Measurements from ENCODE around the gene RNU5B-1. TPM values are rescaled to one million over a fixed set of nuclear protein-coding genes. Genes with fewer than 3 reads are reported as not detected.

Gene RNU5B-1
- total RNA-seq, 2 experiments from 2014 or later: 23.7 to 34.8 TPM

DNA sequence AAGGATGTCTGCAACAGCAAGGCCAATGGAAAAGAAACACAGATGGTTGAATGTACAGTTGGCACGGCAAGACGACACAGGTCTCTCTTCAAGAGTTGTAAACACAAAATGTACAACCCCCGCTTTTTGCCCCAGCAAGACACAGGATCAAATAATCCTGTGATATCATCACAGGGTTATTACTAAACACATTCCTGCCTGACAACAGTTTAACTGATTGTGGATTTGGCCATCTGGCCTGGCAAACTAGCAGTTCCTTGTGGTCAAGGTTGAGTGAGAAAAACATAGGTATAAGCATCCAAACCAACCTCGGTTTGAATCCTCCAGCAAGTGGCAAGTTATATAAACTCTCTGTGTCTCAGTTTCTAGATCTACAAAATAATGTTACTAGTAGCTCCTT, 41.2 kb upstream of the RNU5B-1 start:
- ChIA-PET CTCF (no interaction called here), POLR2A (no interaction called here)
- no peak overlapping the region for H3K4me3 Mint-ChIP-seq
- Histone ChIP-seq H3K36me3 (ENCODE audit: insufficient read depth, low read length) (peaks cover 62% of the 10 kb centered on the region), H3K4me1 (ENCODE audit: insufficient read depth, low read length) (no peaks in the 10 kb centered on the region), H3K9me3 (ENCODE audit: control insufficient read depth in 1 of 2, insufficient read depth in 1 of 2, low read length in 2 of 2) (no peaks in the 10 kb centered on the region), H3K27me3 (ENCODE audit: control insufficient read depth in 1 of 2, insufficient read depth in 2 of 2, low read length in 2 of 2) (no peaks in the 10 kb centered on the region), H3K4me3 (ENCODE audit: low read length) (no peak overlapping the region), H3K27ac (ENCODE audit: low read depth in 1 of 2, low read length in 2 of 2) (no peak overlapping the region)
- no peaks in the 10 kb centered on the region for H3K4me1 Mint-ChIP-seq (ENCODE audit: low read depth)
- no peaks in the 10 kb centered on the region for H3K9me3 Mint-ChIP-seq
- no peaks in the 10 kb centered on the region for H3K27me3 Mint-ChIP-seq
- ATAC-seq (ENCODE audit: poor library complexity): no peak
- no peak for DNase-seq
- no peak overlapping the region for H3K27ac Mint-ChIP-seq
- intact Hi-C loops (cut with DNase I, micrococcal nuclease): no loop called here
- TF ChIP-seq, protein P1, sequence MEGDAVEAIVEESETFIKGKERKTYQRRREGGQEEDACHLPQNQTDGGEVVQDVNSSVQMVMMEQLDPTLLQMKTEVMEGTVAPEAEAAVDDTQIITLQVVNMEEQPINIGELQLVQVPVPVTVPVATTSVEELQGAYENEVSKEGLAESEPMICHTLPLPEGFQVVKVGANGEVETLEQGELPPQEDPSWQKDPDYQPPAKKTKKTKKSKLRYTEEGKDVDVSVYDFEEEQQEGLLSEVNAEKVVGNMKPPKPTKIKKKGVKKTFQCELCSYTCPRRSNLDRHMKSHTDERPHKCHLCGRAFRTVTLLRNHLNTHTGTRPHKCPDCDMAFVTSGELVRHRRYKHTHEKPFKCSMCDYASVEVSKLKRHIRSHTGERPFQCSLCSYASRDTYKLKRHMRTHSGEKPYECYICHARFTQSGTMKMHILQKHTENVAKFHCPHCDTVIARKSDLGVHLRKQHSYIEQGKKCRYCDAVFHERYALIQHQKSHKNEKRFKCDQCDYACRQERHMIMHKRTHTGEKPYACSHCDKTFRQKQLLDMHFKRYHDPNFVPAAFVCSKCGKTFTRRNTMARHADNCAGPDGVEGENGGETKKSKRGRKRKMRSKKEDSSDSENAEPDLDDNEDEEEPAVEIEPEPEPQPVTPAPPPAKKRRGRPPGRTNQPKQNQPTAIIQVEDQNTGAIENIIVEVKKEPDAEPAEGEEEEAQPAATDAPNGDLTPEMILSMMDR (IDR thresholded peaks at IDR 0.05): no peak
- H3K36me3 Mint-ChIP-seq (ENCODE audit: low read depth): peaks cover 80% of the 10 kb centered on the region

DNA sequence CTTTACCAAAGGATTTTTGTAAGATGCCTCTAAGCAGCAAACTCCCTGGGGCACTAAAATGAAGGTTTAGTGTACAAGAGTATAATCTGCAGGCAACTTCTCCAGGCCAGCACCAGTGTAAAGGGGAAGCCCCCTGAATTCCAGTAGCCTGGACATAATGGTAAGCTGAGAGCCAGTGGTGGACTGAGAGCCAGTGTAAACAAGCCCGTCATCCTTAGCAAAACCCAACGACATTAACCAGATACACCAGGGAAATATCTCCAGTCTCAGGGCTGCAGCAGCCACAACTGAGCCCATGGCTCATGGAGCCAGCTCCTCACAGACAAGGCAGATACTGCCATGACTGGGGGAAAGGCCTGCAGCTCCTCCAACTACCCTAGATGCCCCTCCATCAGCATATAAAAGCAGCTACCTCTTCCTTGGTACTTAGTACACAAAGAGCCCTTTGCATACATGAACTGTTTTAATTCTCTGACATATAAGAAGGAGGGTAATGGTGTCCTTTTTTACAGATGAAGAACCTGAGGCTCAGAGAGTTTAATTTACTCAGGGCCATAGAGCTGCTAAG, 39.5 kb upstream of the RNU5B-1 start:
- POLR2A ChIA-PET: no interaction called here
- no peaks in the 10 kb centered on the region for H3K9me3 Mint-ChIP-seq
- H3K36me3 Mint-ChIP-seq (ENCODE audit: low read depth): peaks cover 69% of the 10 kb centered on the region

DNA sequence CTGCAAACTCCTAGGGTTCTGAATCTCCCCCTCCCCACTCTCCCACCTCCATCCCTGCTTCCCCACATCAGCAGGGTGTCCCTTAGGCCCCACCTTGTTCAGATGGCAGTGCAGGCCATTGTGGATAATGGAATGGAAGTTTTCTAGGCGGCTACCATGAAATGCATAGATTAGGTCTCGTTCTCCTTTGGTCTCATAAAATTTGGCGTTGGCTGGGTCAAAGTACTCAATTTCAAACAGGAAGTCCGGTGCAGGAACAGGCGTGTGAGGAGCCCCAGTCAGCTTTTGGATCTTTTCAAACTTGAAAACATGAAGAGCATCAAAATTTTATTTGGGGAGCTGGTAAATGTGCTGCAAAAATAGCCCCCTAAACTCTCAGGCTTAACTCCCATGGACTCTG, 38.0 kb upstream of the RNU5B-1 start:
- H3K9me3 Mint-ChIP-seq: no peaks in the 10 kb centered on the region
- H3K36me3 Mint-ChIP-seq (ENCODE audit: low read depth): peaks cover 66% of the 10 kb centered on the region
- Histone ChIP-seq H3K36me3 (ENCODE audit: insufficient read depth, low read length) (peaks cover 44% of the 10 kb centered on the region), H3K9me3 (ENCODE audit: control insufficient read depth in 1 of 2, insufficient read depth in 1 of 2, low read length in 2 of 2) (no peaks in the 10 kb centered on the region), H3K27ac (ENCODE audit: low read depth in 1 of 2, low read length in 2 of 2) (no peak overlapping the region), H3K4me1 (ENCODE audit: insufficient read depth, low read length) (no peaks in the 10 kb centered on the region), H3K4me3 (ENCODE audit: low read length) (no peak overlapping the region), H3K27me3 (ENCODE audit: control insufficient read depth in 1 of 2, insufficient read depth in 2 of 2, low read length in 2 of 2) (no peaks in the 10 kb centered on the region)
- no peak for DNase-seq
- H3K27me3 Mint-ChIP-seq: no peaks in the 10 kb centered on the region
- H3K27ac Mint-ChIP-seq: no peak overlapping the region
- TF ChIP-seq, protein P1 (IDR thresholded peaks at IDR 0.05): no peak
- ChIA-PET CTCF (no interaction called here), POLR2A (no interaction called here)
- intact Hi-C loops (cut with DNase I, micrococcal nuclease): no loop called here
- no peak for ATAC-seq (ENCODE audit: poor library complexity)
- H3K4me1 Mint-ChIP-seq (ENCODE audit: low read depth): no peaks in the 10 kb centered on the region
- no peak overlapping the region for H3K4me3 Mint-ChIP-seq

More for the DNA sequence above, 39.5 kb upstream of the RNU5B-1 start:
- Histone ChIP-seq H3K9me3 (ENCODE audit: control insufficient read depth in 1 of 2, insufficient read depth in 1 of 2, low read length in 2 of 2) (no peaks in the 10 kb centered on the region), H3K4me1 (ENCODE audit: insufficient read depth, low read length) (no peaks in the 10 kb centered on the region), H3K27ac (ENCODE audit: low read depth in 1 of 2, low read length in 2 of 2) (no peak overlapping the region), H3K27me3 (ENCODE audit: control insufficient read depth in 1 of 2, insufficient read depth in 2 of 2, low read length in 2 of 2) (no peaks in the 10 kb centered on the region), H3K4me3 (ENCODE audit: low read length) (no peak overlapping the region), H3K36me3 (ENCODE audit: insufficient read depth, low read length) (peaks cover 48% of the 10 kb centered on the region)
- Mint-ChIP-seq H3K4me1 (ENCODE audit: low read depth) (no peaks in the 10 kb centered on the region), H3K27ac (no peak overlapping the region), H3K27me3 (no peaks in the 10 kb centered on the region), H3K4me3 (no peak overlapping the region)
- intact Hi-C loops (cut with DNase I, micrococcal nuclease): no loop called here
- ATAC-seq (ENCODE audit: poor library complexity) (no peak), DNase-seq (no peak)
- TF ChIP-seq, protein P1 (IDR thresholded peaks at IDR 0.05): no peak
- CTCF ChIA-PET: interaction anchor here (0.6 kb wide), 1 partner anchor 1019 kb away, joined by 3 read pairs; no protein-coding TSS in a partner anchor

Measured in CD4-positive, alpha-beta T cell (primary cell).